ENCODE results near the gene URB1. TPM values are rescaled to one million over a fixed set of nuclear protein-coding genes. Genes with fewer than 3 reads are reported as not detected.
A peak's percentile ranks its signal among the peaks of the same experiment; 100 is the strongest.
"Not testable (repeated sequence)": the region's sequence is repeated elsewhere in the genome, so short reads cannot be mapped to it uniquely, and the experiment has no call there.

URB1 gene
- total RNA-seq, 2 donors from 2014 or later = 33.4 to 41.4 TPM

- 0% methylated on average over 68 of the region's 69 CpGs for WGBS
- intact Hi-C loops (cut with DNase I) = loop anchor here (5.0 to 10.0 kb wide), 2 partner anchors 49 to 96 kb away; no protein-coding TSS in a partner anchor
- Histone ChIP-seq H3K27ac (peak within 1 kb of the TSS; percentile 60 to 71), H3K27me3 (replicated peaks; ENCODE audit: insufficient read depth) (no peaks in the 10 kb centered on the region), H3K4me3 (peak within 1 kb of the TSS; percentile 72 to 74), H3K36me3 (no peaks in the 10 kb centered on the region), H3K9me3 (no peaks in the 10 kb centered on the region), H3K4me1 (replicated peaks) (peaks cover 15% of the 10 kb centered on the region)
- peak; percentile 80 for TF ChIP-seq POLR2A (IDR thresholded peaks at IDR 0.05)
- peak; percentile 99 for TF ChIP-seq POLR2AphosphoS5 (IDR thresholded peaks at IDR 0.05)
- peak in 3 of 4 experiments; percentile 10 to 50 (median 40) for TF ChIP-seq CTCF (IDR thresholded peaks at IDR 0.05)
- peak; percentile 91 for DNase-seq (ENCODE audit: low spot score)
Measured at GRCh38 chr21:32278518-32279376, 114.1 kb downstream of the URB1 start, which contains the start of gene MIS18A. TSS of gene MIS18A (minus strand) at chr21:32279049. CDS start at chr21:32279014, 35 bp downstream.

GRCh38 chr21:32278103-32278502, 114.7 kb downstream of the URB1 start:
- H3K27ac ChIP-seq = peak overlapping the region; percentile 57 to 60
- 2% methylated on average over 9 of the region's 9 CpGs for WGBS

GRCh38 chr21:32276671-32277070, 116.1 kb downstream of the URB1 start:
- H3K4me3 ChIP-seq = no peak overlapping the region
- H3K27ac ChIP-seq = no peak overlapping the region
- DNase-seq (ENCODE audit: low spot score) = no peak
- no peaks in the 10 kb centered on the region for H3K27me3 ChIP-seq (replicated peaks; ENCODE audit: insufficient read depth)
- intact Hi-C loops (cut with DNase I) = loop anchor here (5.0 to 10.0 kb wide), 2 partner anchors 51 to 98 kb away; no protein-coding TSS in a partner anchor
- TF ChIP-seq POLR2A (IDR thresholded peaks at IDR 0.05) = no peak
- no peak for TF ChIP-seq POLR2AphosphoS5 (IDR thresholded peaks at IDR 0.05)
- TF ChIP-seq CTCF (IDR thresholded peaks at IDR 0.05) = no peak
- 92% methylated on average over 4 of the region's 4 CpGs for WGBS
- H3K9me3 ChIP-seq = no peaks in the 10 kb centered on the region
- peaks cover 15% of the 10 kb centered on the region for H3K4me1 ChIP-seq (replicated peaks)
- H3K36me3 ChIP-seq = no peaks in the 10 kb centered on the region

More at GRCh38 chr21:32278103-32278502, 114.7 kb downstream of the URB1 start:
- Histone ChIP-seq H3K27me3 (replicated peaks; ENCODE audit: insufficient read depth) (no peaks in the 10 kb centered on the region), H3K9me3 (no peaks in the 10 kb centered on the region), H3K4me1 (replicated peaks) (peaks cover 15% of the 10 kb centered on the region), H3K36me3 (no peaks in the 10 kb centered on the region), H3K4me3 (peak overlapping the region; percentile 72 to 74)
- intact Hi-C loops (cut with DNase I) = loop anchor here (5.0 to 10.0 kb wide), 2 partner anchors 49 to 97 kb away; no protein-coding TSS in a partner anchor
- no peak for DNase-seq (ENCODE audit: low spot score)
- TF ChIP-seq POLR2A (IDR thresholded peaks at IDR 0.05) (no peak), POLR2AphosphoS5 (IDR thresholded peaks at IDR 0.05) (no peak), CTCF (IDR thresholded peaks at IDR 0.05) (no peak)

GRCh38 chr21:32270748-32271147, 122.1 kb downstream of the URB1 start:
- intact Hi-C loops (cut with DNase I) = loop anchor here (10.0 kb wide), 1 partner anchor 104 kb away; no protein-coding TSS in a partner anchor

GRCh38 chr21:32265321-32265720, 127.5 kb downstream of the URB1 start:
- H3K27me3 ChIP-seq (replicated peaks; ENCODE audit: insufficient read depth); intact Hi-C loops (cut with DNase I); H3K4me3 ChIP-seq; H3K36me3 ChIP-seq; H3K27ac ChIP-seq; H3K4me1 ChIP-seq (replicated peaks); H3K9me3 ChIP-seq; DNase-seq (ENCODE audit: low spot score): not testable (repeated sequence)
- WGBS = 96% methylated on average over 7 of the region's 23 CpGs

More at GRCh38 chr21:32270748-32271147, 122.1 kb downstream of the URB1 start:
- Histone ChIP-seq H3K27me3 (replicated peaks; ENCODE audit: insufficient read depth) (no peaks in the 10 kb centered on the region), H3K4me1 (replicated peaks) (no peaks in the 10 kb centered on the region), H3K4me3 (no peak overlapping the region), H3K9me3 (no peaks in the 10 kb centered on the region), H3K27ac (no peak overlapping the region), H3K36me3 (no peaks in the 10 kb centered on the region)
- WGBS = 72% methylated on average over 4 of the region's 4 CpGs
- TF ChIP-seq POLR2A (IDR thresholded peaks at IDR 0.05) (no peak), POLR2AphosphoS5 (IDR thresholded peaks at IDR 0.05) (no peak), CTCF (IDR thresholded peaks at IDR 0.05) (no peak)
- no peak for DNase-seq (ENCODE audit: low spot score)
